H9 (cell line): ENCODE measurements around the gene SLC30A9. TPM values are rescaled to one million over a fixed set of nuclear protein-coding genes. Genes with fewer than 3 reads are reported as not detected.

Experiments
- DNase-seq: peaks from one replicate; pipeline ENCODE4 v3.0.0-alpha.2; 2017
- H2AFZ ChIP-seq: one replicate; pipeline ENCODE4 v1.6.1; 2013; ENCODE audit warnings: mild to moderate bottlenecking, low read length, control low read depth, moderate library complexity
- H2AK5ac ChIP-seq: 2 replicates; pipeline ENCODE4 v1.6.1; 2013; ENCODE audit warnings: low read length, control low read depth, mixed read lengths; ENCODE audit not compliant: insufficient read length
- H2BK120ac ChIP-seq: one replicate; pipeline ENCODE4 v1.6.1; 2013; ENCODE audit warnings: low read depth, mild to moderate bottlenecking, low read length, control low read depth, inconsistent platforms; ENCODE audit not compliant: poor library complexity, severe bottlenecking
- H2BK12ac ChIP-seq: 2 replicates; pipeline ENCODE4 v1.6.1; 2013; ENCODE audit warnings: low read length, control low read depth, mixed read lengths, low read depth; ENCODE audit not compliant: insufficient read length
- H2BK15ac ChIP-seq: 2 replicates; pipeline ENCODE4 v1.6.1; 2013; ENCODE audit warnings: low read depth, low read length, control low read depth
- H2BK20ac ChIP-seq: one replicate; pipeline ENCODE4 v1.6.1; 2013; ENCODE audit warnings: low read depth, mild to moderate bottlenecking, low read length, control low read depth, inconsistent platforms; ENCODE audit not compliant: poor library complexity, severe bottlenecking
- H2BK5ac ChIP-seq: 2 replicates; pipeline ENCODE4 v1.6.1; 2013; ENCODE audit warnings: low read length, control low read depth, mixed read lengths; ENCODE audit not compliant: insufficient read length
- H3K14ac ChIP-seq: 2 replicates; pipeline ENCODE4 v1.6.1; 2013; ENCODE audit warnings: low read length, control low read depth; ENCODE audit not compliant: insufficient read depth
- H3K18ac ChIP-seq: 2 replicates; pipeline ENCODE4 v1.6.1; 2013; ENCODE audit warnings: low read depth, mild to moderate bottlenecking, mixed read lengths, low read length, control low read depth; ENCODE audit not compliant: insufficient read length
- H3K23ac ChIP-seq: 2 replicates; pipeline ENCODE4 v1.6.1; 2013; ENCODE audit warnings: low read length, control low read depth, mixed read lengths, low read depth; ENCODE audit not compliant: insufficient read length
- H3K23me2 ChIP-seq: 2 replicates; pipeline ENCODE4 v1.6.1; 2013; ENCODE audit warnings: low read depth, mild to moderate bottlenecking, mixed read lengths, low read length, control low read depth; ENCODE audit not compliant: insufficient read length, poor library complexity, severe bottlenecking
- H3K27ac ChIP-seq: 2 replicates; pipeline ENCODE4 v1.5.1; 2013; ENCODE audit warnings: low read length, control low read depth, mixed read lengths, low read depth; ENCODE audit not compliant: insufficient read length
- H3K27me3 ChIP-seq: 2 replicates; pipeline ENCODE4 v1.6.1; 2013; ENCODE audit warnings: low read length, control low read depth, inconsistent platforms; ENCODE audit not compliant: insufficient read depth
- H3K4ac ChIP-seq: 2 replicates; pipeline ENCODE4 v1.6.1; 2013; ENCODE audit warnings: low read depth, mild to moderate bottlenecking, control low read depth, inconsistent platforms, low read length, moderate library complexity
- H3K4me1 ChIP-seq: 2 replicates; pipeline ENCODE4 v1.6.1; 2013; ENCODE audit warnings: low read length, control low read depth, inconsistent platforms; ENCODE audit not compliant: insufficient read depth
- H3K4me2 ChIP-seq: 2 replicates; pipeline ENCODE4 v1.6.1; 2013; ENCODE audit warnings: low read length, control low read depth, mixed read lengths; ENCODE audit not compliant: insufficient read length, insufficient read depth
- H3K56ac ChIP-seq: 2 replicates; pipeline ENCODE4 v1.6.1; 2013; ENCODE audit warnings: low read depth, mild to moderate bottlenecking, mixed read lengths, low read length, control low read depth; ENCODE audit not compliant: insufficient read length
- H3K79me1 ChIP-seq: 2 replicates; pipeline ENCODE4 v1.6.1; 2013; ENCODE audit warnings: low read depth, mild to moderate bottlenecking, moderate library complexity, low read length, control low read depth, inconsistent platforms; ENCODE audit not compliant: insufficient read depth, poor library complexity, severe bottlenecking
- H3K79me2 ChIP-seq: 2 replicates; pipeline ENCODE4 v1.6.1; 2013; ENCODE audit warnings: low read length, control low read depth, inconsistent platforms; ENCODE audit not compliant: insufficient read depth
- H3K9ac ChIP-seq: 2 replicates; pipeline ENCODE4 v1.6.1; 2013; ENCODE audit warnings: low read length, control low read depth, mixed read lengths; ENCODE audit not compliant: insufficient read length; ENCODE audit errors: extremely low read depth
- H3K9me3 ChIP-seq: one replicate; pipeline ENCODE4 v1.6.1; 2013; ENCODE audit warnings: low read depth, low read length, inconsistent platforms; ENCODE audit not compliant: control insufficient read depth
- H3T11ph ChIP-seq: one replicate; pipeline ENCODE4 v1.6.1; 2013; ENCODE audit warnings: mild to moderate bottlenecking, low read length, control low read depth, inconsistent platforms
- H4K20me1 ChIP-seq: one replicate; pipeline ENCODE4 v1.6.1; 2013; ENCODE audit not compliant: control insufficient read depth, insufficient read length, insufficient read depth
- H4K5ac ChIP-seq: 2 replicates; pipeline ENCODE4 v1.6.1; 2013; ENCODE audit warnings: low read depth, mild to moderate bottlenecking, mixed read lengths, low read length, control low read depth; ENCODE audit not compliant: insufficient read length
- H4K8ac ChIP-seq: replicated peaks from 2 replicates; pipeline ENCODE4 v1.6.1; 2013; ENCODE audit warnings: low read length, control low read depth, mixed read lengths, low read depth; ENCODE audit not compliant: insufficient read length
- H4K91ac ChIP-seq: 2 replicates; pipeline ENCODE4 v1.6.1; 2013; ENCODE audit warnings: low read depth, mild to moderate bottlenecking, moderate library complexity, mixed read lengths, low read length, control low read depth; ENCODE audit not compliant: insufficient read length
- H3K27ac Mint-ChIP-seq, 3 experiments: 2 replicates in 2 of 3; 3 replicates in 1 of 3; pipeline ENCODE4 v1.8.0; 2020 to 2021; ENCODE audit warnings: mixed read lengths in 3 of 3, mild to moderate bottlenecking in 1 of 3, moderate library complexity in 1 of 3
- H3K27me3 Mint-ChIP-seq: 2 replicates; pipeline ENCODE4 v1.8.0; 2021; ENCODE audit warnings: low read depth, mild to moderate bottlenecking, moderate library complexity, mixed read lengths
- H3K36me3 Mint-ChIP-seq, 3 experiments: 2 replicates in 2 of 3; 3 replicates in 1 of 3; pipeline ENCODE4 v1.8.0; 2020 to 2021; ENCODE audit warnings: low read depth in 3 of 3, mixed read lengths in 3 of 3; ENCODE audit not compliant: insufficient read depth in 1 of 3
- H3K4me1 Mint-ChIP-seq, 2 experiments: 2 replicates each; pipeline ENCODE4 v1.8.0; 2020; ENCODE audit warnings: mixed read lengths in 2 of 2
- H3K4me3 Mint-ChIP-seq, 2 experiments: 2 replicates in 1 of 2; 3 replicates in 1 of 2; pipeline ENCODE4 v1.8.0; 2020 to 2021; ENCODE audit warnings: mild to moderate bottlenecking in 2 of 2, mixed read lengths in 2 of 2, moderate library complexity in 1 of 2
- H3K9me3 Mint-ChIP-seq, 2 experiments: 2 replicates in 1 of 2; 3 replicates in 1 of 2; pipeline ENCODE4 v1.8.0; 2020; ENCODE audit warnings: mild to moderate bottlenecking in 2 of 2, mixed read lengths in 2 of 2, moderate library complexity in 1 of 2
- WGBS: extraction: QIAGEN DNeasy Blood & Tissue Kit; methylation state at CpG from one replicate; pipeline ENCODE4 v1.1.7; 2013; ENCODE audit warnings: missing lambda C conversion rate, low lambda C conversion rate, mixed read lengths; ENCODE audit not compliant: insufficient read length; ENCODE audit errors: extremely low coverage; 5-methylcytosine and 5-hydroxymethylcytosine counted together
- total RNA-seq: library from RNA; stranded (reverse); gene quantifications from 2 replicates; pipeline ENCODE4 v1.2.1, GENCODE V29; 2021
- TF ChIP-seq, protein P1 (sequence below): fragments of 200-600 bp; sonication (generic); conservative IDR thresholded peaks from 3 replicates; pipeline ENCODE4 v1.8.0; 2021; ENCODE audit warnings: antibody characterized with exemption, mild to moderate bottlenecking

The SLC30A9 gene
- total RNA-seq, 1 experiment from 2014 or later, result 70.8 TPM

DNA sequence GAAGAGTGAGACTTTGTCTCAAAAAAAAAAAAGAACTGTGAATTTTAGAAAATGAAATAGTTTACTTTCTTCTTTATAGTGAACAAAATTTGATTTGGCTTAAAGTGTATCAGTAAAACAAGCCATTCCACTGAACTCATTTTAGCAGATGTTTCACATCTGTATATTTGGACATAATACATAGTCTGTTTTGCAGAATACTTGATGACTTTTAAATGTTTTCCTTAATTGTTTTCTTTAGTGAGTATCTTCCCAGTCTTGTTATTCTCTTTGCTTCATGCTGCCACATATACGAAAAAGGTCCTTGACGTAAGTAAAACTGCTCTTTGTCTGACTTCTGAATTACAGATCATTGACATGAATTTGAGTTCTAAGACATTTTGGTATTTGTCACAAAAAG, 46.8 kb upstream of the SLC30A9 start:
- Histone ChIP-seq H3K23ac (no peak overlapping the region), H3K4me1 (no peaks in the 10 kb centered on the region), H4K8ac (no peak overlapping the region), H3K9ac (no peak overlapping the region), H2BK120ac (no peak overlapping the region), H2AFZ (no peak overlapping the region), H4K20me1 (no peaks in the 10 kb centered on the region), H2AK5ac (no peak overlapping the region), H3K18ac (no peak overlapping the region), H2BK5ac (no peak overlapping the region), H3T11ph (no peak overlapping the region), H3K14ac (no peak overlapping the region), H2BK12ac (no peak overlapping the region), H3K27me3 (no peaks in the 10 kb centered on the region), H2BK15ac (no peak overlapping the region), H3K4ac (no peak overlapping the region), H3K27ac (no peak overlapping the region), H3K23me2 (no peaks in the 10 kb centered on the region), H3K79me1 (no peaks in the 10 kb centered on the region), H3K56ac (no peak overlapping the region), H4K91ac (no peak overlapping the region), H3K9me3 (no peaks in the 10 kb centered on the region), H3K79me2 (peaks cover 1% of the 10 kb centered on the region; the same call in 1 of the 2 replicates), H3K4me2 (no peak overlapping the region), H4K5ac (no peak overlapping the region), H2BK20ac (no peak overlapping the region)
- TF ChIP-seq, protein P1, sequence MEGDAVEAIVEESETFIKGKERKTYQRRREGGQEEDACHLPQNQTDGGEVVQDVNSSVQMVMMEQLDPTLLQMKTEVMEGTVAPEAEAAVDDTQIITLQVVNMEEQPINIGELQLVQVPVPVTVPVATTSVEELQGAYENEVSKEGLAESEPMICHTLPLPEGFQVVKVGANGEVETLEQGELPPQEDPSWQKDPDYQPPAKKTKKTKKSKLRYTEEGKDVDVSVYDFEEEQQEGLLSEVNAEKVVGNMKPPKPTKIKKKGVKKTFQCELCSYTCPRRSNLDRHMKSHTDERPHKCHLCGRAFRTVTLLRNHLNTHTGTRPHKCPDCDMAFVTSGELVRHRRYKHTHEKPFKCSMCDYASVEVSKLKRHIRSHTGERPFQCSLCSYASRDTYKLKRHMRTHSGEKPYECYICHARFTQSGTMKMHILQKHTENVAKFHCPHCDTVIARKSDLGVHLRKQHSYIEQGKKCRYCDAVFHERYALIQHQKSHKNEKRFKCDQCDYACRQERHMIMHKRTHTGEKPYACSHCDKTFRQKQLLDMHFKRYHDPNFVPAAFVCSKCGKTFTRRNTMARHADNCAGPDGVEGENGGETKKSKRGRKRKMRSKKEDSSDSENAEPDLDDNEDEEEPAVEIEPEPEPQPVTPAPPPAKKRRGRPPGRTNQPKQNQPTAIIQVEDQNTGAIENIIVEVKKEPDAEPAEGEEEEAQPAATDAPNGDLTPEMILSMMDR, result no peak
- DNase-seq, result no peak
- Mint-ChIP-seq H3K9me3 (no peaks in the 10 kb centered on the region), H3K4me1 (no peaks in the 10 kb centered on the region), H3K27ac (no peak overlapping the region), H3K27me3 (no peaks in the 10 kb centered on the region), H3K4me3 (no peak overlapping the region), H3K36me3 (peaks cover 9 to 69% (median 49%) of the 10 kb centered on the region in 3 experiments; a peak in 6 of 7 replicates)
- WGBS, result no CpG with 5 or more reads among the region's 2 CpGs
